Fibroblast of villous mesenchyme (primary cell): ENCODE measurements around the gene EIF6. TPM values are rescaled to one million over a fixed set of nuclear protein-coding genes. Genes with fewer than 3 reads are reported as not detected.

ENCODE experiments used
- DNase-seq: peaks from one replicate; pipeline ENCODE4 v3.0.0-alpha.2; 2010; ENCODE audit warnings: low read depth
- H3K4me3 ChIP-seq: 2 replicates; pipeline ENCODE4 v1.5.1; 2011; ENCODE audit warnings: low read depth, mild to moderate bottlenecking, low read length
- total RNA-seq: library from RNA; depleted of rRNA; stranded (reverse); fragments of >200 nt; gene quantifications from 2 replicates; pipeline ENCODE4 v1.2.3, GENCODE V29; 2012
- TF ChIP-seq, protein P1 (sequence below): IDR thresholded peaks from 2 replicates; pipeline ENCODE4 v1.5.1; 2012; ENCODE audit warnings: low read depth, mild to moderate bottlenecking, low read length; ENCODE audit not compliant: insufficient read depth

The EIF6 gene
- total RNA-seq, 1 donor: 107 TPM

DNA sequence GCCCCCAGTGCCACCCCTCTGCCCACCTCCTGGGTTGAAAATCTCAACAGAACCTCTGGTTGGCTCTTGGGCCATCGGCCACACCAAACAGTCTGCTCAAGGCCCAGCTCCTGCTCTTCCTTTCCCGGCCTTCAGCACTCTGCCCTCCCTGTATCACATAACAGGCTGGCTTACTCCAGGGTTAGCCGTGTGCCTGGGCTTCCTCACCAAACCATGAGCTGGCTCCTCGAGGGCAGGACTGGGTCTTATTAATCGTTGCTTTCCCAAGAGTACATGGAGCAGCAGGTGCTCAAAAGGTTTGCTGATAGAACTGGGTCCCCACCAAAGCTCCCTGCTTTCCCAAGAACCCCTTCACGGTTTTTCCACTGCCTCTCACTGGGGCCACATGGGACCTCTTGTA is 20.4 kb upstream of the EIF6 start:
- H3K4me3 ChIP-seq: no peak overlapping the region
- no peak for DNase-seq
- TF ChIP-seq, protein P1, sequence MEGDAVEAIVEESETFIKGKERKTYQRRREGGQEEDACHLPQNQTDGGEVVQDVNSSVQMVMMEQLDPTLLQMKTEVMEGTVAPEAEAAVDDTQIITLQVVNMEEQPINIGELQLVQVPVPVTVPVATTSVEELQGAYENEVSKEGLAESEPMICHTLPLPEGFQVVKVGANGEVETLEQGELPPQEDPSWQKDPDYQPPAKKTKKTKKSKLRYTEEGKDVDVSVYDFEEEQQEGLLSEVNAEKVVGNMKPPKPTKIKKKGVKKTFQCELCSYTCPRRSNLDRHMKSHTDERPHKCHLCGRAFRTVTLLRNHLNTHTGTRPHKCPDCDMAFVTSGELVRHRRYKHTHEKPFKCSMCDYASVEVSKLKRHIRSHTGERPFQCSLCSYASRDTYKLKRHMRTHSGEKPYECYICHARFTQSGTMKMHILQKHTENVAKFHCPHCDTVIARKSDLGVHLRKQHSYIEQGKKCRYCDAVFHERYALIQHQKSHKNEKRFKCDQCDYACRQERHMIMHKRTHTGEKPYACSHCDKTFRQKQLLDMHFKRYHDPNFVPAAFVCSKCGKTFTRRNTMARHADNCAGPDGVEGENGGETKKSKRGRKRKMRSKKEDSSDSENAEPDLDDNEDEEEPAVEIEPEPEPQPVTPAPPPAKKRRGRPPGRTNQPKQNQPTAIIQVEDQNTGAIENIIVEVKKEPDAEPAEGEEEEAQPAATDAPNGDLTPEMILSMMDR: no peak

DNA sequence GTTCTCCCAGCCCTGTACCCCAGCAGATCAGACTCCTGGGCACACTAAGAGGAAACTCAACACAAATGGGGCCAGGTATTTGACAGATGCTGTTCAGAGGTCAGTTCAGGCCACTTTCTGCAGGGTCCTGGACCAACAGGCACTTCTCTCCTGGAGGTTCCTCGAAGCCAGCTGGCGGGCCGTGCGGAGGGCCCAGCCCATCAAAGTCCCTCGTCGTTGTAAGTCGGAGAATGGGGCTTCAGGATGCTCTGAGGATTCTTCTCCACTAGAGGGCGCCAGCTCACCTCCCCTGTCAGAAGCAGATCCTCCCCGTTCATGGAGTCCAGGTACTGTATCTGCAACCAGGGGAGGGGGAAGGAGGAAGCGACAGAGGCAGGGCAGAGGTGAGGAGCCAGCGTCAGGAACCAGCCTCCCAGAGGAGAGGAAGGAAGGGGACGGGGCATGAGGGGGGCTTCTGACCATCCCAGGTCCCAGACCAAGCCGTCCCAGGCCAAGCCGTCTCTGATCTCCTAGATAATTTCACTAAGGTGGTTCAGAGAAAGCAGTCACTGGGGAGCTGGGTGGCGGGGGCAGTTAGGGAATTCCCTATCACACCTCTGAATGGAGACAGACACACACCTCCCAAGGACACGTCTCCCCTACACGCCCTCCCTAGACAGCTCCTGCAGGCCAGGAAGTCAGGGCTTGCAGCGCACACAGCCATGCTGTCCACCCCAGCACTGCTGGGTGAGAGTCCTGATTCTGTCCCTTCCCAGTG is 19.3 kb upstream of the EIF6 start:
- TF ChIP-seq, protein P1: peak; percentile 98
- peak; percentile 92 for DNase-seq
- no peak overlapping the region for H3K4me3 ChIP-seq

DNA sequence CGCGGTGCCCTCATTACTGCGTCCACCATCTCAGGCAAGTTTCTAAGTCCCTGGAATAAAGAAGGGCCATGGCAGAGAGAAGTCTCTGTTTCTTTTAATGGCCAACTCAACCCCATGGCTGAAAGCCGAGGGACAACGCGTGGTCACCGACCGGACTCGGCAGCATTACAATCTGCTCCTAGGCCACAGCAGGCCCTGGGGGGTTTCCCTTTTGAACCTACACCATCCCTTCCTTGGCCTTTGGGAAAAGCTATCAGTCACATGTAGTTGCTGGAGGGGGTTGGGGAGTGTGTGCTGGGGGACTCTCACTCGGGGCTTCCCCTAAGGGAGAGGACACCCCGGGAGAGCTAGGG is 18.8 kb upstream of the EIF6 start:
- TF ChIP-seq, protein P1: no peak
- no peak overlapping the region for H3K4me3 ChIP-seq

DNA sequence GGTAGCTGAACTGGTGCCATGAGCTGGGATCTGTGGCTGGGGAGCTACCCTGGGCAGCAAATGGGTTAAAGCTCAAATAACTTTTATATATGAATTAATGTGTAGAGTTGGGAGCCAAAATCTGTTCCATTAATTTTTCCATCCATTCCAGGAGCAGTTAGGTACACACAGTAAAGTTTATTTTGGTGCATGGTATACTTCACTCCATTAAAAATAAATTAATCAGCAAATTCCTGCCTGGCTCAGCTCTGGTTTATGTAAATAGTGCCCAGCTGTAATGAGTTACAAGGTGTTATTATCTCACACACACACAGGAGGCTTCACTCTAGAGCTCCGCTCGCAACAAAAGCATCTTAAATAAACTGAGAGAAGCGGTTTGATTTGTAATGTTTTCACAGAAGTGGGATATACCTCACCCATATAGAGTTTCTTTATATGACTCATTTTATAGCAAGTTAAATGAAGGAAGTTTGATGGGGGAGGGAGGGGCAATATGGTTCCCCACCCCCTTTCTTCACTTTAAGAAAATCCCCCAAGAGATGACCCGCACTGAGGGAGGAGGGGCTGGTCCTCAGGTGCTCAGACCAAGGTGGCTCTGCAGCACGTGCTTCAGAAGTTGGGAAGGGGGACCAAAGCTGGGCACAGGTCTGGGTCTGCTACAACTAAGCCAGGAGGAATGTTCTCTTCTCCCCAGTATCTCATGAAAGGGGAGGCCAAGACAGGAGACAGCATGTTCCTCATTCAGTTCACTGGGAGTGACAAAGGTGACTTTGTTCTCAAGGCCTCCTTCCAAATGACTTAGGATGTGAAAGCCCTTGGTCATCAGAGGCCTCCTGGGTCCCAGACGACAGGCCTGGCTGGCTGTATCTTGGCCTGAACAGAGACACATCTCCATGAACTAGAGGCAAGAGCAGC is 18.1 kb upstream of the EIF6 start:
- TF ChIP-seq, protein P1: no peak
- H3K4me3 ChIP-seq: no peak overlapping the region
- DNase-seq: no peak

More for the DNA sequence above, 18.8 kb upstream of the EIF6 start:
- DNase-seq: no peak

DNA sequence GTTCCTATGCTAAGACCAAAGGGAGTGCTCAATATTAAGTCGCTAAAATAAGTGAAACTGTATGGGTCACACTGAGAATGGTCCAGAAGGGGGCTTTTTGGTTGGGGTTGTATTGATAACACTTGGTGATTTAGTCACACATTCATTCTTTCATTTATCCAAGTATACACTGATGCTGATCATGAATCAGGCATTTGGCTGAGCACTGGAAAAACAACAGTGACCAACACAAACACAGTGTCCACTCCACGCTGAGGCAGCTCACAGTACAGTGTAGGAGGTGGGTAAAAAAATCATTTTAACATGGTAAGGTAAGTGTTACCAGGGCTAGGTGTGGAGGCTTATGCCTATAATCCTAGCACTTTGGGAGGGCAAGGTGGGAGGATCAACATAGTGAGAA is 16.9 kb upstream of the EIF6 start:
- DNase-seq: no peak
- TF ChIP-seq, protein P1: no peak
- no peak overlapping the region for H3K4me3 ChIP-seq

DNA sequence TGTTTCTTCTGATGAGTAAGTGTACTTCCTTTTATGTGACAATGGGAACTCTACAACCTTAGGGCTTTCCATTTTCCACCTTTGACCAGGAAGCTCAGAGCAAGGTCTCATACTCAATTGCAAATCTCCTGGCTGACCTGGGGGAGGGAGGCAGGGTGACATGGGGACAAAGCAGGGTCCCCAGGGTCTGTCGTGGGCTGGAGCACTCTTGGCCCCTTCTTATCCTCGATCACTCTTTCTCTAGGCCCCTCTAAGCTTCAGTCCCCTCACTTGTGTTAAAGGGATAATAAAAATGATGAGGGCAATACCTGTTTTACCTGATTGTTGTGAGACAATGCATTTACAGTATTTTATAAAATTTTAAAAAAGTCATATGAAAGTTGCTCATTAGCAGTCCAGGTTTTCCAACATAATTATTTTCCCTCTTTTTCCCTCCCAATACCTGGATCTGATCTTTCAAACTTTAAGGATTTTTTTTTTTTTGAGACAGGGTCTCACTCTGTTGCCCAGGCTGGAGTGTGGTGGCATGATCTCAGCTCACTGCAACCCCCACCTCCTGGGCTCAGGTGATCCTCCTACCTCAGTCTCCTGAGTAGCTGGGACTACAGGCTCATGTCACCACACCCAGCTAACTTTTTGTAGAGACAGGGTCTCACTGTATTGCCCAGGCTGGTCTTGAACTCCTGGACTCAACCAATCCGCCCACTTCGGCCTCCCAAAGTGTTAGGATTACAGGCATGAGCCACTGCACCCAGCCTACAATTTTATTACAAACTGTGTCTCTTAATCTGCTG is 16.1 kb upstream of the EIF6 start:
- H3K4me3 ChIP-seq: no peak overlapping the region
- TF ChIP-seq, protein P1: no peak
- no peak for DNase-seq
